Measurements from ENCODE around the gene IL36A.

- TF ChIP-seq ELF4 (IDR thresholded peaks at IDR 0.05): no peak
- TF ChIP-seq FOXA1 (IDR thresholded peaks at IDR 0.05): no peak
- no peak for TF ChIP-seq FOXM1 (IDR thresholded peaks at IDR 0.05; ENCODE audit: borderline replicate concordance)
- TF ChIP-seq NFRKB (IDR thresholded peaks at IDR 0.05): no peak
- no peak for TF ChIP-seq LEF1 (IDR thresholded peaks at IDR 0.05; ENCODE audit: borderline replicate concordance)
- TF ChIP-seq PKNOX1 (IDR thresholded peaks at IDR 0.05): no peak
- TF ChIP-seq SUZ12 (IDR thresholded peaks at IDR 0.05): no peak
- no peak for TF ChIP-seq SP1 (IDR thresholded peaks at IDR 0.05)
- no peak for TF ChIP-seq CTBP1 (IDR thresholded peaks at IDR 0.05; ENCODE audit: borderline replicate concordance)
- TF ChIP-seq TARDBP (IDR thresholded peaks at IDR 0.05): no peak
- TF ChIP-seq ZNF384 (IDR thresholded peaks at IDR 0.05): no peak
- TF ChIP-seq FOXK2 (IDR thresholded peaks at IDR 0.05): no peak
- no peak for TF ChIP-seq L3MBTL2 (conservative IDR thresholded peaks at IDR 0.05)
- TF ChIP-seq BHLHE40 (IDR thresholded peaks at IDR 0.05; ENCODE audit: borderline replicate concordance): no peak
Measured at GRCh38 chr2:113052396-113052917, 47.2 kb downstream of the IL36A start, which contains the start of gene IL36B.
